Astrocyte of the hippocampus (primary cell): ENCODE results near the gene PWWP2B.
"Not testable (repeated sequence)": the region's sequence is repeated elsewhere in the genome, so short reads cannot be mapped to it uniquely, and the experiment has no call there.

Experiments
- DNase-seq: peaks from one replicate; pipeline ENCODE4 v3.0.0; 2011; ENCODE audit warnings: low read depth, low spot score

Gene PWWP2B

DNA sequence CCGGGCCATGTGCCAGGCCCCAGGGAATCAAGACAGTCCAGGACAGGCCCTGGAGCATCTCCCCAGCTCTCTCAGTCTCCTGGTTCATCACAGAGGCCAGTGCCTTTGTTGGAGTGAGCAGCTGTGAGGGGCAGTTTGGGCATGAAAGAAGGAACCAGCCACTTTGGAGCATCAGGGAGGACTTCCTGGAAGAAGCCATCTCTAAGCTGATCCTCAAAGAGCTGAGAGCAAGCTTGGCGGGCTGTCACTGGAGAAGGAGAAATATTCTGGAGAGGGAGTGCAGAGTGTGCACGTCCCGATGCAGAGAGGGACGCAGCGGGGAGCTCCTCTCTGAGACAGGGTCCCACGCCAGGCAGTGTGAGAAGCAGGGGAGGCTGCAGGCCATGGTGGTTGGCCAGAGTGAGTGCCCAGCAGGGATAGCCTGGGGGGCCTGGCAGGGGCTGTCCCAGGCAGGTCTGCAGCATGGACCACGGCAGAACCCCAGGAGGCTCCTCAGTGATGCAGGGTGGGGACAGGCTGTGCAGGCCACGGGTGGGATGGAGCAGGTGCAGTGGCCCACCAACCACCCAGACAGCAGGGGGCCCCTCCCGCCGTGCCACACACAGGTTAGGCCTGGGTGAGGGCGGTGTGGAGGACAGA lies 34.7 kb downstream of the PWWP2B start:
- DNase-seq: no peak

DNA sequence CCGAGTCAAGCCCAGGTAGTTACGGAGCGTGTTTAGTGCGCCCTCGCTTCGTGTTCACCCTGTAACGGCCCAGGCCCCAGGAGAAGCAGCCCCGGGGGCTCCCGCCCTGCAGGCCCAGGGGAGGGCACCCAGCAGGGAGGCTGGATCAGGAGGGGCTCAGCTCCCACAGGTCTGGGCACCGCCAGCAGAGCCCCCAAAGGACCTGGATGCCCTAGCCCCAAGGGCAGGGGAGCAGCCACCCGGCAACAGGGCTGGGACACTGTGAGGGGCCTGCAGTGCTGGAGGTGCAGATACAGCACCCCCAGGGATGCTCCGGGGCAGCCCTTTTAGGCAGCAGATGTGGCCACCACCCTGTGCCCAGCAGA lies 35.2 kb downstream of the PWWP2B start:
- DNase-seq: no peak

DNA sequence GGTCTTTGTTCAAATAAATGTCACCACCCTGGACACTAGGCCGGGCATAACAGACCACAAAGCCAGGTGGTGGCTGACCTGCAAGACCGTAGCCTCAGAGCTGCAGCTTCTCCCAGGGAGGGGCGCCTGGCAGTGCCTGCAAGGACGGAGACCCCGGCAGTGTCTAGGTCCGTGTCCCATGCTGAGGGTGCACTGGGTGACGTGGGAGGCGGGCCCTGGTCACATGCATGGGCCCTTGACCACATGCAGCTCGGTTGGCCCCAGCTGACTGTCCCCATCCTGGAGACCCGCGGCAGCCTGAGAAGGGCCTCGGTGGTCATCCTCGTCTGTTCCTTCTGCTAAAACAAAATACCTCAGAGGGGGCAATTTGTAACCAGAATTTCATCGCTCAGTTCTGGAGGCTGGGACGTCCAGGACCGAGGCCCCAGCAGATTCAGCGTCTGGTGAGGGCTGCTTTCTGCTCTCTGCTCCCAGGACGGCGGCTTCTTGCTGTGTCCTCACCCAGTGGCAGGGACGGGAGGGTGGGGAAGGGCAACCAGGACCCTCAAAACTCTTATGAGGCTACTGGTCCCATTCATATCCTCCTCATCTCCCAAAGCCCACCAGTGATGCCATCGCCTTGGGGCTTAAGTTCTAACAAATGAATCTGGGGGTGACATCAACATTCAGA lies 36.8 kb downstream of the PWWP2B start:
- no peak for DNase-seq

DNA sequence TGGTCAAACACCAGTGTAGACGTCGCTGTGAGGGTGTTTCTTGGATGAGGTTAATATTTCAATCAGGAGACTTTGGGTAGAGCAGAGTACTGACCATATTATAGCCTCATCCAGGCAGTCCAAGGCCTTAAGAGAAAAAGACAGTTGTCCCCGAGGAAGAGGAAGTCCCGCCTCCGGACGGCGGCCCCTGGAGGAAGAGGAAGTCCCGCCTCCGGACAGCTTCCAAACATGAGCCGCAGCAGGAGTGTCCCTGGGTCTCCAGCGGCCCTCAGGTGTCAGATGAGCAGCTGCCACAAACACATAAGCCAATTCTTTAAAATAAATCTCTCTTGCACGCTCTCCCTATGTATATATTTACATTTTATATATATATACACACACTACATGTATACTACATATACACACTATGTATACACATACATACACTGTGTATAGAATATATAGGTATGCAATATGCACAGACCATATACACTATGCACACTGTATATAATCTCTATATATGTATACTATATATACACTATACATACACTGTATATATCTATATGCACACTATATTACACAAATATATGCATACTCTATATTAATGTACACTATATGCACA lies 37.5 kb downstream of the PWWP2B start:
- DNase-seq: no peak

DNA sequence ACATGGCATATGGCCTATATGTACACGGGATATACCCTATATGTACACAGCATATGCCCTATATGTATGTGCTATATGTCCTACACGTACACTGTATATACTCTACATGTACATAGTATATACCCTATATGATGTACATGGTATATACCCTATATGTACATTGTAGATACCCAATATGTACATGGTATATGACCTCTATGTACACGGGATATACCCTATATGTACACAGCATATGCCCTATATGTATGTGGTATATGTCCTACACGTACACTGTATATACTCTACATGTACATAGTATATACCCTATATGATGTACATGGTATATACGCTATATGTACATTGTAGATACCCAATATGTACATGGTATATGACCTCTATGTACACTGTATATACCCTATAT lies 38.3 kb downstream of the PWWP2B start:
- not testable (repeated sequence) for DNase-seq

DNA sequence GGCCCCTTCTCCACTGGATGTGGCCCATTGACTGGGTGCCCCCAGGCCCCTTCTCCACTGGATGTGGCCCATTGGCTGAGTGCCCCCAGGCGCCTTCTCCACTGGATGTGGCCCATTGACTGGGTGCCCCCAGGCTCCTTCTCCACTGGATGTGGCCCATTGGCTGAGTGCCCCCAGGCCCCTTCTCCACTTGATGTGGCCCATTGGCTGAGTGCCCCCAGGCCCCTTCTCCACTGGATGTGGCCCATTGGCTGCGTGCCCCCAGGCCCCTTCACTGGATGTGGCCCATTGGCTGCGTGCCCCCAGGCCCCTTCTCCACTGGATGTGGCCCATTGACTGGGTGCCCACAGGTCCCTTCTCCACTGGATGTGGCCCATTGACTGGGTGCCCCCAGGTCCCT lies 39.1 kb downstream of the PWWP2B start:
- not testable (repeated sequence) for DNase-seq

DNA sequence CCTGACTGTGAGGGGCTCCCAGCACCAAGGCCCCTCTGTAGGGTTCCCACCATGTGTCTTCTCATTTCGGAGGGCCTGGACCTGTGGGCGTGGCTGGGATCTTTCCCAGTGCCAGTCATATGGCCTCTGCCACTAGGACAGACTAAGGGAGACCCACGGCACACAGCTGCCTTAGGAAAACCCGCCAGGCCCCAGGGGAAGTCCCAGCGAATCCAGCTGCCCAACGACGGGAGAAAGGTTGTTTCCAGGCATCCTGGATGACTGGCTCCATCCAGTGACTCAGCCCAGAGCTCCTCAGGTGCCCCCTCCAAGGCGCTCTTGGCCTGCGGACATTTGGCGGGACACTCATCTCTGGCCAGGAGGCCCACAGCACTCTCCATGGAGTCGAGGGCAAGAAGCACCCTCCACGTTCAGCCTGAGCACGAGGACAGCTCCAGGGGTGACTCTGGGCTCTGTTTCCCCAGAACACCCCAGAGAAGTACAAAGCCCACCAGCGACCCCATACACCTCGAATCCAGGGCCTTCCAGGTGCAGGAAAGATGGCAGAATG lies 39.9 kb downstream of the PWWP2B start:
- no peak for DNase-seq

DNA sequence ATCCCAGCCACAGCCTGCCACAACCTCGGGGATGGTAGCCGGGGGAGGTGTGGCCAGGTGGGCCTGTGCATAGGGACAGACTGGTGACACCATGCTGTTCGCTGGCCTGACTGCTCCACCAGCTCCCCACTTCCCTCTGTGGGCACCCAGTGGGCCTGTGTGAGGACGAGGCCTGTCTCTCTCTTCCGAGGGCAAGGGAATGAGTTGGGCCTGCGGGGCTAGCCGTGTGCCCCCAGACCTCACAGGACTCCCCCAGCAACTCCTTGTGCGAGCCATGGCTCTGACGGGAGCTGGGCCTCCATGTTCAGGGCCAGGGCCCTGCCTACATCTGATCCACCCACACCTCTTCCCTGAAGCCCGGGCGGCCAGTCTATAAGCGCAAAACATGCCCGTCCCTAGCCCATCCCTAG lies 40.5 kb downstream of the PWWP2B start:
- DNase-seq: no peak

DNA sequence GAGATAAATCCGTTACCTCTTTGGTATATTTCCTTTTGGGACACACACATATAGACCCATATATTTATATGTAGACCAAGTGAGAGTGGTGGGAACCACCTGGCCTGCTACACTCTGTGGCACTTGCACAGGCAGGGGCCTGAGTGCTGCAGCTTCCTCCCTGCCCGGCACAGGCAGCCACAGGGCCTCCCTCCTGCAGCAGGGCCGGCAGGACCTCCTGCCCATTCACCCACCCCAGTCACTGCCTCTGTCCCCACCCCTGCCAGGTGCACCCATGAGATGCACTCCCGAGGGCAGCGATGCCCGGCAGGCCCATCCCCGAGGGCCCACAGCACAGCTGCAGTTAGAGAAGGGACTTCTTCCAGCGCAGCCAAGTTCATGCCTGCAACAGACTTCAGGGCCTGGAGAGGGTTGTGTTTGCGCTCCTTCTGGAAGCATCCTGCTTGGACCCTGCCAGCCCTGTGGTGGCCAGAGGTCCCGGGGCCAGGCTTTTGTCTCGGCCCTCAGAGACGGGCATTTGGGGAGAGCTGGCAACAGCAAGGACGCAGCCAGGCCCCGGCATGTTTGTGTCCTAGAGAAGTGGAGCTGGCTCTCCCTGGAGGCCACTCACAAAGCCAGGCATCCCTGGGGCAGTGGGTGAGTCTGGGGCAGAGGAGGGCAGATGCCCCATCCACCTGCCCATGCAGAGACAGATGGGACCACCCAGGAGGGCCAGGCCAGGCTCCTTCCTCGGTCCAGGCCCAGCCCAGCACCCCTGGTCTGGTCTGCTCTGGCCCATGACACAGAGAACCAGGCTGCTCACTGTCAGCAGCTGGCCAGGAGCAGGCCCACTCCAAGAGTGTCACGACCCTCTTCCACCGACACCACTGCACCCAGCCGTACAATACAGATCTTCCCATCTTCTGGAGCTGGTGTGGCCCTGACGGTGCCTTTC lies 41.4 kb downstream of the PWWP2B start:
- DNase-seq: no peak

DNA sequence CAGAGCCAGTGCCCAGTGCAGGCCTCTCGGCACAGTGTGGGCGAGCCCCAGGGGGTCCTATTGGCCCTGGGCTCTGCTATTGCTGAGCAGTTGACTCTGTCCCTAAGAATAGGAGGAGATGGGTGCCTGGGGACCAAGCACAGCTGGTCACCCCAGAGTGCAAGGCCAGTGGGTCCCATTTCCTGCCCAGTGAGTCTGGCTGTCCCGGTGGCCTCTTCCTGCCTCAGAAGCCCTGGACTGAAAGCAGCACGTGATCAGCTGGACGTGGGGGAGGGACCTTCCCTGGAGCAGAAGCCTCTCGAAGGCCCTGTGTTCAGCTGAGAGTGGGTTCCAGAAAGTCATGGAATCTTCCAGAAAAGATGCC lies 42.0 kb downstream of the PWWP2B start:
- DNase-seq: no peak

DNA sequence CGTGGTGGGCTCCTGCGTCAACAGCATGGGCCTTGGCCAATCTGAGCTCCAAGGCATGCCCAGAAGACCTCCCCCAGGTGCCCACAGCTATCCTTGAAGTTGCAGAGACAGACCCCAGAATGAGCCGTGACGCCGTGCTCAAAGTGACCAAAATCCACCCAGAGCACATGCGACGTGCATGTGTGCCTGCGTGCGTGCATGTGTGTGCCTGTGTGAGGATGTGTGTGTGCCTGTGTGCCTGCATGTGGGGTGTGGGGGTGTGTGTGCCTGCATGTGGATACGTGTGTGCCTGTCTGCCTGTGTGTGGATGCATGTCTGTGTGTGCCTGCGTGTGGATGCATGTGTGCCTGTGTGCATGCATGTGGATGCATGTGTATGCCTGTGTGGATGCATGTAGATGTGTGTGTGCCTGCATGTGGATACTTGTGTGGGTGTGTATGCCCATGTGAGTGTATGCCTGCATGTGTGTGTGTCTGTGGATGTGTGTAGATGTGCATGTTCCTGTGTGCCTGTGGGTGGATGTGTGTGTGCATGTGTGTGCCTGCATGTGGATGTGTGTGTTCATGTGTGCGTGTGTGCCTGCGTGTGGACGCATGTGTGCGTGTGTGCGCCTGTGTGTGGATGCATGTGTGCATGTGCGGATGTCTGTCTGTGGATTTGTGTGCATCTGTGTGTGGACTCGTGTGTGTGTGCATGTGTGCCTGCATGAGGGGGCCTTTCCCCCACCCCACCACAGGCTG lies 42.6 kb downstream of the PWWP2B start:
- DNase-seq: no peak

DNA sequence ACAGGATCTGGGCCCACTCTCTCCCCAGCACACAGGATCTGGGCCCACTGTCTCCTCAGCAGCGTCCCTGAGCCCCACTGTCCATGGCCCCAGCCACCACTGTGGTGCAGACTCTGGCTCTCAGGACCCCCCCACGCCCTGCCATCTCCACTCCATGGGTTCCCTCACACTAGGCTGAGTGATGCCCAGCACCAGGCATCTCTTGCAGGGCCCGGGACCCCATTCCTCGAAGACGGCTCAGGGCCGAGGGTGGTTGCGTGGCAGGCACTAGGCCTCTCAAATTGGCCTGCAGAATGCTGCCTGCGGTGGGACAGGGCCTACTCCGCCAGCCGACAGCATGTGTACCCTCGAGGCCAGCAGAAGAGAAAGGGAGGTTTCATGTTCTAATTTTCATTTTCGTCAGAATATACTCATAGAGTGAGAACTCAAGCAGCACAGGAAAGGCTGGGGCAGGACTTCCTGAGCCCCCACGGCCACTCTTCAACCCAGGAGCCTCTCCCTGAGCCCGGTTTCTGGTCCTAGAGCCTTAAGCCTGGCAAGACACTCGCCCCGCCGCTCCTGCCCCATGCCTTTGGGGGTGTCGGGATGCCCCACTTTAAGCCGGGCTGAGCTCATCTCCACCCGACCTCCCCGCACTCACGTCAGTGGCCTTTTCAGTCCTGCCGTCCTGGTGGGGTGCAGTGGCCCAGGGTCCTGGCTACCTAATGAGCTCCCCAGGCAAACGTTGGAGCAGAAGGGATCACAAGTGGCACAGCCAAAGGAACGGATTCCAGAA lies 44.0 kb downstream of the PWWP2B start:
- DNase-seq: no peak

DNA sequence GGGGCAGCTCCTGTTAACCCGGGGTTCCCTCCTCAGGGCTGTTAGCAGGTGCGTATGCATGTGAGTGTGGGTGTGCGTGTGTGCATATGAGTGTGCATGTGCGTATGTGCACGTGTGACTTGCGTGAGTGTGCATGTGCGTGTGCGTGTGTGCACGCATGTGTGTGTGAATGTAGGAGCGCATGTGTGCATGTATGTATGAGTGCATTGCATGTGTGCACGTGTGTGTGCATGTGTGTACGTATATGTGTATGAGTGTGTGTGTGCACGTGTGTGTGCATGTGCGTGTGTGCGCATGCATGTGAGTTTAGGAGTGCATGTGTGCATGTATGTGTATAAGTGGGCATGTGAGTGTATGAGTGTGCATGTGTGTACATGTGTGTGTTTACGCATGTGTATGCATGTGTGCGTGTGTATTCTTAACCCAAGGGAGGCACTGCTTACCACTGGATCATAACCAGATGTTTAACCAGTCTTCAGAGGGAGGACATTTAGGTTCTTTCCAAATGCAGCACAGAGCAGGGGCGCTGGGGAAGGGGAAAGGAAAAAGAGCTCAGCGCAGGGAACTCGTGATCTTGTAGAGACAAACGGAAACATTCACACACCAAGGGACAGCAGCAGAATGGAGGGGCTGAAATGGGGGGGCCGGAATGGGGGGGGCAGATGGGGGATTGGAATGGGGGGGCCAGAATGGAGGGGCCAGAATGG lies 45.0 kb downstream of the PWWP2B start:
- no peak for DNase-seq

DNA sequence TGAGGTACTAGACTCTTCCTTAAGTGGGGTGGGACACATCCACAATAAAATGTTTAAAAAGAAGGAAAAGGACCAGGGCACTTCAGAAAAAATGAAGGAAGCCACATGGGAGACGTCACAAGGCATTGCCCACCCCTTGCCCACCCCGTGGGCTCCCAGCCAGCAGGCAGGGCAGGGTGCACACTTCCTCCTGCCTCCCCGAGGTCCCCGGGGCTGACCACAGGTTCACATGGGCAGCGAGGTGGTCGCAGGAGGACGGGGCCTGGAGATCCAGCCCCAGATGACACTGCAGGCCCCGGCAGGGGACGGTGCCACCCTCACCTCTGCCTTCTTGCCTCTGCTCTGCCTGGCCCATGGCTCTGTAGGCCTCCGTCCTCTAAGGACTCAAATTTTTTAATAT lies 45.6 kb downstream of the PWWP2B start:
- no peak for DNase-seq

DNA sequence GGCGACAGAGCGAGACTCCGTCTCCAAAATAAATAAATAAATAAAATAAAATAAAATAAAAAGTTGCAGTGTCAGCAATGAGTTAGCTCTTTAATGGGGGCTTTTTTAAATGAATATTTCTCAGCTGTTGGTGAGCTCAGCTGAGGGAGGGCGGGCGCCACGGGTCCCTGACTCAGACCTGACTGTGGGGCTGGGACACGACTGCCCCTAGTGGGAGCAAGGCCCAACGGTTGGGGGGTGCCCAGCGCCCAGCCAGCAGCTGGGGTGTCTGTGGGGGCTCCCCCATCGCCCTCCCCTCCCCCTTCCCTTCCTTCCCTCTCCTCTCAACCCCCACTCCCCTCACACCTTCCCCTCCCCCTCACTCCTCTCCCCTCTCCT lies 46.6 kb downstream of the PWWP2B start:
- peak; percentile 57 for DNase-seq

DNA sequence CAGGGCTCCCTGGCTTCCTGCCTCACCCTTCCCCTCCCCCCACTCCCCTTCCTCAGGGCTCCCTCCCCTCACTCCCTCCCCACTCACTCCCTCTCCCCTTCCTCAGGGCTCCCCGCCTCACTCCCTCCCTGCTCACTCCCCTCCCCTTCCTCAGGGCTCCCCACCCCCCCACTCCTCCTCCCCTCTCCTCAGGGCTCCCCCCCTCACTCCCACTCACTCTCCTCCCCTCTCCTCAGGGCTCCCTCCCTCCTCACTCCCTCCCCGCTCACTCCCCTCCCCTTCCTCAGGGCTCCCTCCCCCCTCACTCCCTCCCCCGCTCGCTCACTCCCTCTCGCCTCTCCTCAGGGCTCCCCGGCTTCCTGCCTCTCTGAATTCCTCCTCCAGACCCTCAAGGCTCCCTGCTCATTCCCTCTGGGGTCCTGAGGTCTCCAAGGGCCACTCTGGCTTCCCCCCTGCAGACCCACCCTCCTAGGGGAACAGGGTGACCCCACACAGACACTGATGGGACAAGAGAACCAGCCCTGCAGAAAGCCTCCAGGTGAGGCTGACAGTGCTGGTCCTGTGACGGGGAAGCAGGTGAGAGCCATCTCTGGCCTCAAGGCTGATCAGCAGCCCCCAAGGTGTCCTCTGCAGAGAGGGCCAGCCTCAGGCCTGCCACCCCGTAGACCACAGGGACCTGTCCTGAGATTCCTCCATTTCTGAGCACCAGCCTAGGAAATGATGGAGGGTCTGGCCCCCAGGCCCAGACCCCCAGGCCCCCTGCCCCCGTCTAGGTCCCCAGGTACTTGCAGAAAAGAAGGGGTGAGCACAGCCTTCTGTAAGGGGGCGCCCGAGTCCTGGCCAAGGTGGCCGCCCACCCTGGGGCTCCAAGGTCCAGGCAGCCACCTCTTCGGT lies 47.2 kb downstream of the PWWP2B start:
- DNase-seq: no peak

DNA sequence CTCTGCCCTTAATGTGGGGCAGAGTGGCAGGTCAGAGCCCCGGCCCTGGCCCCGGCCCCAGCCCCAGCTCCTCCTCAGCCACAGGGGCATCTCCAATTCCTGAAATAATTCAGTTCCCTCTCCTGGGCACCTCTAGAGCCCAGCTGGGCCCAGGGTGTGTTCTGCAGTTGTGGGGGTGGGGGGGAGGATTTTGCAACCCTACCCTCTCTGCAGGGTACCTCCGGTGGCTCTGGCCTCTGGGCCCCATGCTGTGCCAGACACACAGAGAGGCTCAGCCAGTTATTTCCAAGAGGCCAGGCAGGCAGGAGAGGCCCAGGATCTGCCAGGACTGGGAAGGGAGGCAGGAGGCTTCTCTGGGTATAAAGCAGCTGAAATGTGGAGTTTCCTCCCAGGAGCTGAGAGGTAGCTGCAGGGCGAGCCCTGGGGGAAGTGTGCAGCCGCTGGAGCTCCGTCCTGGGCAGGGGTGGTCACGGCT lies 47.9 kb downstream of the PWWP2B start:
- DNase-seq: no peak

DNA sequence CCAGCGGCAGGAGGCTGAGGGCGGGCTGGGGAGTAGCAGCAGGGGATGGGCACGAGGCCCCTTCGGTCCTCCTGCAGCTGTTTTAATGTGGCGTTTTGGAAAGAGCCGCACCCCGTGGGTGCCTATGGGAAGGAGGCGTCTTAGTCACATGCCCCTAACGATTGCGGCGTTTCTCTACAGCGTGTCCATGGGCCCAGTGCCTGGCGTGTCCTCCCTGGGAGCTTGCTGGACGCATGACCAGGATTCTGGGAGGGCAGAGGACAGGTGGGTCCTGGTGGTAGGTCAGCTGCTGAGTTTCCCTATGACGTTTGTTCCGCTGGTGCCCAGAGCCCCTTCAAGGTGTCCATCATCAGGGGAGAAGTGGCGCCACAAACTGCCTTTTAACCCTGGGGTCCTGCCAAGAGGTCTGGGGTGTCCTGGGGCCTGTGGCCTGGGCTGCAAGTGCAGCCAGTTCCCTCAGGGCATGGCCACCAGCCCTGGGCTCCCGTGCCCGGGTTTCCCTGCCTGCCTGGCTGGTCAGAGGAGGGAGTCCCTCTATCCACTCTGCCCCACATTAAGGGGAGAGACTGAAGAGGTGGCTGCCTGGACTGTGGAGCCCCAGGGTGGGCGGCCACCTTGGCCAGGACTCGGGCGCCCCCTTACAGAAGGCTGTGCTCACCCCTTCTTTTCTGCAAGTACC lies 48.7 kb downstream of the PWWP2B start:
- DNase-seq: no peak
